Uterus (tissue), 4 donors: Measurements from ENCODE around the gene HTT-AS. TPM values are rescaled to one million over a fixed set of nuclear protein-coding genes. Genes with fewer than 3 reads are reported as not detected.
A peak's percentile ranks its signal among the peaks of the same experiment; 100 is the strongest.
"Not testable (repeated sequence)": the region's sequence is repeated elsewhere in the genome, so short reads cannot be mapped to it uniquely, and the experiment has no call there.

Source experiments
- DNase-seq, 2 donors: peaks; one replicate each; pipeline ENCODE4 v3.0.0-alpha.2; 2019 to 2020
- H3K27ac ChIP-seq, 2 donors: fragments of 200-600 bp; sonication (generic); 1 replicate in 1 of 2; 2 replicates in 1 of 2; pipeline ENCODE4 v1.5.1; 2016 to 2018
- H3K27me3 ChIP-seq, 2 donors: fragments of 200-600 bp; sonication (generic); one replicate each; pipeline ENCODE4 v1.5.1; 2018 to 2019; ENCODE audit warnings: control low read depth in 1 of 2
- H3K36me3 ChIP-seq, 2 donors: fragments of 200-600 bp; sonication (generic); one replicate each; pipeline ENCODE4 v1.5.1; 2019; ENCODE audit warnings: control low read depth in 1 of 2
- H3K4me1 ChIP-seq, 2 donors: fragments of 200-600 bp; sonication (generic); one replicate each; pipeline ENCODE4 v1.5.1; 2018 to 2019; ENCODE audit warnings: control low read depth in 1 of 2
- H3K4me3 ChIP-seq, 2 donors: fragments of 200-600 bp; sonication (generic); 1 replicate in 1 of 2; 2 replicates in 1 of 2; pipeline ENCODE4 v1.5.1; 2018 to 2019; ENCODE audit warnings: mild to moderate bottlenecking in 1 of 2
- H3K9me3 ChIP-seq, 2 donors: fragments of 200-600 bp; sonication (generic); one replicate each; pipeline ENCODE4 v1.5.1; 2019; ENCODE audit warnings: control low read depth in 1 of 2
- POLR2A ChIP-seq, 2 donors: fragments of 450-650 bp; IDR thresholded peaks; one replicate each; pipeline ENCODE4 v1.6.1; 2016; ENCODE audit warnings: antibody characterized with exemption in 2 of 2, mild to moderate bottlenecking in 1 of 2, moderate library complexity in 1 of 2
- intact Hi-C: fragments of 100-400 bp; cut with DNase I; formaldehyde crosslinking; loops from one replicate; pipeline ENCODE4 v1.15.1; 2023; ENCODE audit warnings: low total_unique reads
- total RNA-seq, 4 donors: library from RNA; depleted of rRNA in 3 of 4; stranded (reverse); fragments of >200 nt in 3 of 4; gene quantifications; one replicate each; pipeline versions ENCODE4 v1.1.0 to v1.2.4, GENCODE V29; 2014 to 2023
- TF ChIP-seq, protein P1 (sequence below), 4 experiments: fragments of 200-600 bp in 2 of 4; fragments of 450-650 bp in 2 of 4; sonication (generic) in 2 of 4; IDR thresholded peaks; one replicate each; pipeline ENCODE4 v1.5.1; 2016 to 2019; ENCODE audit warnings: antibody characterized with exemption in 4 of 4, mild to moderate bottlenecking in 2 of 4, moderate library complexity in 1 of 4
- donor health status: DM: yes; HTN: yes; CAD: no.

HTT-AS gene
- total RNA-seq, 4 donors from 2014 or later: not detected

DNA sequence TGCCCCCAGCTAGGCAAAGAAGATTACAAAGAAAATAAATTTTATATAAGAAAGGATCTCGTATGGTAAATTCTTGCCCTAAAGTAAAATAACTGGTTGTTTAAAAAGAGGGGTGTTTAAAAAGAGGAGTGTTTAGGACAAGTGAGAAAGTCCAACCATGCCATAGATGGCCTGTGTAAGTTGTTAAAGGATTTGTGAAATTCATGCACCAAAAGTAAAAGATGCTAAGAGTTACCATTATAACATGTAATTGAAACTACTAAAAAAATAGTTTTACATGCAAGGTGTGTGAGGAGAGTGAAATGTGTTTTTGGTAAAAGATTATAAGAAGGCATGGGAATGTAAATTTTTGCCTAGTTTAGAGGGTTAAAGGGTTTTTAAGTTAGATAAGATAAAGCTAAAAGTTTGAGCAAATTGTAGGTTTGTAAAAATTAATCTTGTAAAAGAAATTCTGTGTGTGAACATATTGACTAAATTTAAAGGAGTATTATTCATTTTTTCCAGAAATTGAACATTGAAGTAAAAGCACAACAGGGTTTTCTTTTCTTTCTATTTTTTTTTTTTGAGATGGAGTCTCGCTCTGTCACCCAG lies 20.1 kb downstream of the HTT-AS start:
- H3K4me1 ChIP-seq: no peaks in the 10 kb centered on the region
- no peak for DNase-seq
- TF ChIP-seq POLR2A (IDR thresholded peaks at IDR 0.05): no peak
- TF ChIP-seq, protein P1, sequence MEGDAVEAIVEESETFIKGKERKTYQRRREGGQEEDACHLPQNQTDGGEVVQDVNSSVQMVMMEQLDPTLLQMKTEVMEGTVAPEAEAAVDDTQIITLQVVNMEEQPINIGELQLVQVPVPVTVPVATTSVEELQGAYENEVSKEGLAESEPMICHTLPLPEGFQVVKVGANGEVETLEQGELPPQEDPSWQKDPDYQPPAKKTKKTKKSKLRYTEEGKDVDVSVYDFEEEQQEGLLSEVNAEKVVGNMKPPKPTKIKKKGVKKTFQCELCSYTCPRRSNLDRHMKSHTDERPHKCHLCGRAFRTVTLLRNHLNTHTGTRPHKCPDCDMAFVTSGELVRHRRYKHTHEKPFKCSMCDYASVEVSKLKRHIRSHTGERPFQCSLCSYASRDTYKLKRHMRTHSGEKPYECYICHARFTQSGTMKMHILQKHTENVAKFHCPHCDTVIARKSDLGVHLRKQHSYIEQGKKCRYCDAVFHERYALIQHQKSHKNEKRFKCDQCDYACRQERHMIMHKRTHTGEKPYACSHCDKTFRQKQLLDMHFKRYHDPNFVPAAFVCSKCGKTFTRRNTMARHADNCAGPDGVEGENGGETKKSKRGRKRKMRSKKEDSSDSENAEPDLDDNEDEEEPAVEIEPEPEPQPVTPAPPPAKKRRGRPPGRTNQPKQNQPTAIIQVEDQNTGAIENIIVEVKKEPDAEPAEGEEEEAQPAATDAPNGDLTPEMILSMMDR (IDR thresholded peaks at IDR 0.05): no peak
- H3K36me3 ChIP-seq: no peaks in the 10 kb centered on the region
- H3K27ac ChIP-seq: no peak overlapping the region
- H3K27me3 ChIP-seq: no peaks in the 10 kb centered on the region
- no peak overlapping the region for H3K4me3 ChIP-seq
- no peaks in the 10 kb centered on the region for H3K9me3 ChIP-seq
- intact Hi-C loops: no loop called here

DNA sequence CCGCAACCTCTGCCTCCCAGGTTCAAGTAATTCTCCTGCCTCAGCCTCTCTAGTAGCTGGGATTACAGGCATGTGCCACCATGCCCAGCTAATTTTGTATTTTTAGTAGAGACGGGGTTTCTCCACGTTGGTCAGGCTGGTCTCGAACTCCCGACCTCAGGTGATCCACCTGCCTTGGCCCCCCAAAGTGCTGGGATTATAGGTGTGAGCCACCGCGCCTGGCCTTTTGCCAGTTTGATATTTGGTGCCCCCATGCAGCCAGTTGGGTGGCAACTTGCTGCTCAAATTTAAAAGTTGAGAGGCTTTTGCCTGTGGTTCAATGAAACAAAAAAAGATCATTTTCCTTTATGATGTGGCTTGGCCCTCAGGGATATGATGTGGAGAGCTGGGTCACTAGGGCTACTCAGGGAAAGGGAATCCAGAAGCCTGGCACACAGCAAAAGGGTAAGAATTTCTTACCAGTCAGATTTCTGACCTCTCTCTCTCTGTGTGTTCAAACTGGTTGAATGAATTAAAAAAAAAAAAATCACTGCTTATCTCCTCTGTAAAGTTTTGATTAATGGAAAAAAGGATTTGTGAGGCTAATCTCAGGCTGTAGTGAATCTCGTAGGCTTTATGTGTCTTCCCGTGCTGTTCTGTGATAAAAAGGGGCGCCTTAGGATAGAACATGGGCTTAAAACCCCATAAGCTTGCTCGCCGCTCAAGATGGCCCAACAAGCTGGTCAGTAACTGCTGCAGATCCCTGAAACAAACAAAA lies 23.0 kb downstream of the HTT-AS start:
- H3K36me3 ChIP-seq, H3K4me3 ChIP-seq, intact Hi-C loops, H3K4me1 ChIP-seq, DNase-seq, H3K9me3 ChIP-seq, H3K27ac ChIP-seq, H3K27me3 ChIP-seq: not testable (repeated sequence)

DNA sequence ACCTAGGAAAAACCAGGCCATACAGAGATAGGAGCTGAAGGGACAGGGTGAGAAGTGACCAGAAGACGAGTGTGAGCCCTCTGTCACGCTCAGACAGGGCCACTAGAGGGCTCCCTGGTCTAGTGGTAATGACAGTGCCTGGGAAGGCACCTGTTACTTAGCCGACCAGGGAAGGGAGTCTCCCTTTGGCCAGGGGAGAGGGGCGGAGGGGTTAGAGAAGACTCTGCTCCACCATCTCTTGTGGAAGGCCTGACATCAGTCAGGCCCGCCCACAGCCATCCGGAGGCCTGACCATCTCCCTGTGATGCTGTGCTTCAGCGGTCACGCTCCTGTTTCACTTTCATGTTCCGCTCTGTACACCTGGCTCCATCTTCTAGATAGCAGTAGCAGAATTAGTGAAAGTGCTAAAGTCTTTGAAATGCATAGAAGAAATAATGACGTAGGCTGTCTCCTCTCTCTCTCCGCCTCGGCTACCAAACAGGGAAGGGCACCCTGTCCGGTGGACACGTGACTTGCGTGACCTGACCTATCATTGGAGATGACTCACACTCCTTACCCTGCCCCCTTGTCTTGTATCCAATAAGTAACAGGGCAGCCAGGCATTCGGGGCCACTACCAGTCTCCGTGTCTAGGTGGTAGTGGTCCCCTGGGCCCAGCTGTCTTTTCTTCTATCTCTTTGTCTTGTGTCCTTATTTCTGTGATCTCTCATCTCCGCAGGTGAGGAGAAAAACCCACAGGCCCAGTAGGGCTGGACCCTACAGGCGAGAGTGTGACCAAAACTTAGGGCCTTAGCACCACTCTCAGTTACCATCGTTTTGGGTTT lies 26.7 kb downstream of the HTT-AS start:
- H3K27me3 ChIP-seq: no peaks in the 10 kb centered on the region
- H3K4me3 ChIP-seq: no peak overlapping the region
- no peaks in the 10 kb centered on the region for H3K4me1 ChIP-seq
- H3K36me3 ChIP-seq: no peaks in the 10 kb centered on the region
- H3K27ac ChIP-seq: no peak overlapping the region
- TF ChIP-seq, protein P1 (IDR thresholded peaks at IDR 0.05): peak; percentile 39 to 65 (median 62)
- TF ChIP-seq POLR2A (IDR thresholded peaks at IDR 0.05): no peak
- intact Hi-C loops: no loop called here
- DNase-seq: peak; percentile 43 to 44
- H3K9me3 ChIP-seq: no peaks in the 10 kb centered on the region

DNA sequence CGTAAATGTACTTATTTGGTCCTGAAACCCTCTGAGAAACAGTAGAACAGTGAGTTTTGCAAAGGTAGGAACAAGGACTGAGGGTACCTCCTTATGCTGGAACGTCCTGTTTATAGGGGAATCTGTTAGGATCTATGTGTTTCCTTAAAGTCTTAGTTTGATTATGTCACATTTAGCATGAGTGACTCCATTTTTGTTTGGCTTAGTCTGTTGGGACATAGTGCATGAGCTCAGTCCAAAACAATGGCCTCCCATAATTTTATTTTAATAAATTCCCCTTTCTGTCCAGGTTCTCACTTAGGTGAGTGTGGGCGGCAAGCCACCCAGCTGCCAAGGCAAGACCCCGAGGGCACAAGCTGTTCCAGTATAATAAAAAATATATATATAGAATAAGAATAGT lies 27.7 kb downstream of the HTT-AS start:
- intact Hi-C loops: no loop called here
- no peaks in the 10 kb centered on the region for H3K4me1 ChIP-seq
- no peaks in the 10 kb centered on the region for H3K9me3 ChIP-seq
- H3K27me3 ChIP-seq: no peaks in the 10 kb centered on the region
- H3K36me3 ChIP-seq: no peaks in the 10 kb centered on the region
- DNase-seq: no peak
- TF ChIP-seq, protein P1 (IDR thresholded peaks at IDR 0.05): no peak
- TF ChIP-seq POLR2A (IDR thresholded peaks at IDR 0.05): no peak
- H3K27ac ChIP-seq: no peak overlapping the region
- no peak overlapping the region for H3K4me3 ChIP-seq

DNA sequence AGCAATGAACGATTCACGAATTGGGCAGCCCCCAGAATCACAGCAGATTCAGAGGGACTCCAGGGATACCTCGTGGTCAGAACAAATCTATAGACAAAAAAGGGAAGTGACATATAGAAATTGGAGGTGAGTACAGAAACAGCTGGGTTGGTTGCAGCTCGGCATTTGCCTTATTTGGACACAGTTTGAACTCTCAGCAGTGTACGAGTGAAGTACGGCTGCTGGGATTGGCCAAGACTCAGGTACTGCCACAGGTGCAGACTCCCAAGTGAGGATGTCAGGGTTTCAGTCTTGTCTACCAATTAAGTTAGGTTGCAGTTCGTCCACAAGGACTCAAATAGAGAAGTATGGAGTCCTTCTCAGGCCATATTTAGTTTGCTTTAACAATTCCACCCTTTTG lies 28.2 kb downstream of the HTT-AS start:
- TF ChIP-seq, protein P1 (IDR thresholded peaks at IDR 0.05): no peak
- no peak for TF ChIP-seq POLR2A (IDR thresholded peaks at IDR 0.05)
- no peak overlapping the region for H3K4me3 ChIP-seq
- no peaks in the 10 kb centered on the region for H3K9me3 ChIP-seq
- intact Hi-C loops: no loop called here
- no peak for DNase-seq
- no peaks in the 10 kb centered on the region for H3K36me3 ChIP-seq
- H3K4me1 ChIP-seq: no peaks in the 10 kb centered on the region
- no peaks in the 10 kb centered on the region for H3K27me3 ChIP-seq
- no peak overlapping the region for H3K27ac ChIP-seq
